HG02759 (cell line): ENCODE data around the gene RPGRIP1.
"Not testable (repeated sequence)": the region's sequence is repeated elsewhere in the genome, so short reads cannot be mapped to it uniquely, and the experiment has no call there.

ENCODE experiments used
- ATAC-seq: cut with Tn5 transposase; IDR thresholded peaks from one replicate; pipeline ENCODE4 v1.9.1; 2021; ENCODE audit warnings: mild to moderate bottlenecking, moderate library complexity; ENCODE audit not compliant: unreplicated experiment

Gene RPGRIP1

GRCh38 chr14:21258005-21258888 is 21.6 kb upstream of the RPGRIP1 start:
- ATAC-seq: no peak

- no peak for ATAC-seq
Observed at GRCh38 chr14:21258889-21259787, 20.7 kb upstream of the RPGRIP1 start.

- no peak for ATAC-seq
Observed at GRCh38 chr14:21261824-21262223, 18.1 kb upstream of the RPGRIP1 start.

- no peak for ATAC-seq
Observed at GRCh38 chr14:21262410-21262809, 17.5 kb upstream of the RPGRIP1 start.

GRCh38 chr14:21263284-21264024 is 16.4 kb upstream of the RPGRIP1 start:
- peak; percentile 20 for ATAC-seq

- peak; percentile 73 for ATAC-seq
Observed at GRCh38 chr14:21264025-21264801, 15.7 kb upstream of the RPGRIP1 start.

- ATAC-seq: no peak
Observed at GRCh38 chr14:21267431-21267845, 12.4 kb upstream of the RPGRIP1 start.

GRCh38 chr14:21267886-21268616 is 11.8 kb upstream of the RPGRIP1 start:
- ATAC-seq: no peak

- ATAC-seq: no peak
Observed at GRCh38 chr14:21268617-21269251, 11.1 kb upstream of the RPGRIP1 start.

GRCh38 chr14:21269252-21270046 is 10.4 kb upstream of the RPGRIP1 start, which contains the start of gene HNRNPC:
TSS of gene HNRNPC (minus strand) at chr14:21269442. CDS start at chr14:21234193, 35,249 bp downstream.
- peak; percentile 93 for ATAC-seq

- ATAC-seq: not testable (repeated sequence)
Observed at GRCh38 chr14:21272661-21273060, 7.2 kb upstream of the RPGRIP1 start.

GRCh38 chr14:21275261-21275858 is 4.5 kb upstream of the RPGRIP1 start:
- no peak for ATAC-seq

- ATAC-seq: no peak
Observed at GRCh38 chr14:21278632-21279031, 1.3 kb upstream of the RPGRIP1 start.

- not testable (repeated sequence) for ATAC-seq
Observed at GRCh38 chr14:21281917-21282316, 2.0 kb downstream of the RPGRIP1 start.

- ATAC-seq: not testable (repeated sequence)
Observed at GRCh38 chr14:21286516-21286915, 6.6 kb downstream of the RPGRIP1 start.

- ATAC-seq: no peak
Observed at GRCh38 chr14:21287168-21287567, 7.3 kb downstream of the RPGRIP1 start.

GRCh38 chr14:21294026-21294425 is 14.1 kb downstream of the RPGRIP1 start:
- ATAC-seq: not testable (repeated sequence)

- no peak for ATAC-seq
Observed at GRCh38 chr14:21298358-21298757, 18.5 kb downstream of the RPGRIP1 start.
